Nephron (organoid): ENCODE results near the gene CDH24.

ENCODE experiments used
- H3K27ac Mint-ChIP-seq, 3 experiments: 2 replicates each; pipeline ENCODE4 v1.8.0; 2020; ENCODE audit warnings: mixed read lengths in 3 of 3, mild to moderate bottlenecking in 2 of 3, moderate library complexity in 1 of 3
- H3K27me3 Mint-ChIP-seq: 2 replicates; pipeline ENCODE4 v1.8.0; 2021; ENCODE audit warnings: low read depth, mild to moderate bottlenecking, moderate library complexity, mixed read lengths
- H3K36me3 Mint-ChIP-seq: 2 replicates; pipeline ENCODE4 v1.8.0; 2020; ENCODE audit warnings: low read depth, mixed read lengths
- H3K4me1 Mint-ChIP-seq: 2 replicates; pipeline ENCODE4 v1.8.0; 2020; ENCODE audit warnings: mixed read lengths
- H3K4me3 Mint-ChIP-seq, 3 experiments: 2 replicates each; pipeline ENCODE4 v1.8.0; 2020; ENCODE audit warnings: mild to moderate bottlenecking in 3 of 3, mixed read lengths in 3 of 3, moderate library complexity in 2 of 3
- H3K9me3 Mint-ChIP-seq: 2 replicates; pipeline ENCODE4 v1.8.0; 2020; ENCODE audit warnings: mixed read lengths
- CTCF ChIP-seq, 3 experiments: fragments of 200-600 bp; sonication (generic); IDR thresholded peaks; one replicate each; pipeline ENCODE4 v1.5.0; 2021; ENCODE audit warnings: antibody characterized with exemption in 3 of 3; ENCODE audit not compliant: unreplicated experiment in 3 of 3

Gene CDH24

GRCh38 chr14:23042162-23042965 is 15.0 kb downstream of the CDH24 start, which contains the start of gene PSMB11:
TSS of gene PSMB11 (plus strand) at chr14:23042212. CDS start at chr14:23042226, 14 bp downstream.
- no peak within 1 kb of the TSS for H3K27ac Mint-ChIP-seq
- no peaks in the 10 kb centered on the region for H3K27me3 Mint-ChIP-seq
- no peak within 1 kb of the TSS for H3K4me3 Mint-ChIP-seq
- H3K36me3 Mint-ChIP-seq, result peaks cover 2% of the 10 kb centered on the region
- H3K4me1 Mint-ChIP-seq, result peaks cover 4% of the 10 kb centered on the region
- H3K9me3 Mint-ChIP-seq, result no peaks in the 10 kb centered on the region
- no peak for TF ChIP-seq CTCF (IDR thresholded peaks at IDR 0.05; ENCODE audit: unreplicated experiment in 3 of 3)

GRCh38 chr14:23041729-23042128 is 15.6 kb downstream of the CDH24 start:
- no peak overlapping the region for H3K27ac Mint-ChIP-seq
- peaks cover 4% of the 10 kb centered on the region for H3K4me1 Mint-ChIP-seq
- H3K27me3 Mint-ChIP-seq, result no peaks in the 10 kb centered on the region
- TF ChIP-seq CTCF (IDR thresholded peaks at IDR 0.05; ENCODE audit: unreplicated experiment in 3 of 3), result no peak
- H3K9me3 Mint-ChIP-seq, result no peaks in the 10 kb centered on the region
- H3K4me3 Mint-ChIP-seq, result no peak overlapping the region
- no peaks in the 10 kb centered on the region for H3K36me3 Mint-ChIP-seq

DNA sequence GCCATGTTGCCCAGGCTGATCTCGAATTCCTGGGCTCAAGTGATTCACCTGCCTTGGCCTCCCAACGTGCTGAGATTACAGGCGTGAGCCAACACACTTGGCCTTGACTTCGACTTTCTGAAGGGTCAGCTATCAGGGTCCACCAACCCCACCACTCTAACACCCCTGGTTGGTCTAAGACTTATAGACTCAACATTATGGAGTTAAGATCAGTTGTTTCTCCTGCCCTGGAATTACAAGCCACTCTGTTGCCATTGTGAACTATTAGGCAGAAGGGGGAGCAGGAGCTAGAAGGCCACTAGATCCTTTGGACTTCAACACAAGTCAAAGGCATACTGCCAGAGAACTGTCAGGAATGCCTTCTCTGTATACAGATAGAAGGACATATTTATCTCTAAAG is 17.2 kb downstream of the CDH24 start:
- Mint-ChIP-seq H3K27me3 (no peaks in the 10 kb centered on the region), H3K9me3 (no peaks in the 10 kb centered on the region), H3K4me3 (no peak overlapping the region), H3K27ac (no peak overlapping the region), H3K36me3 (no peaks in the 10 kb centered on the region), H3K4me1 (peaks cover 13% of the 10 kb centered on the region)
- TF ChIP-seq CTCF (IDR thresholded peaks at IDR 0.05; ENCODE audit: unreplicated experiment in 3 of 3), result no peak

GRCh38 chr14:23035303-23036144 is 21.8 kb downstream of the CDH24 start:
- peak overlapping the region; percentile 97 to 99 (median 98) for H3K27ac Mint-ChIP-seq
- H3K9me3 Mint-ChIP-seq, result no peaks in the 10 kb centered on the region
- TF ChIP-seq CTCF (IDR thresholded peaks at IDR 0.05; ENCODE audit: unreplicated experiment in 3 of 3), result peak in 1 of 3 experiments; percentile 25
- H3K4me1 Mint-ChIP-seq, result peaks cover 26% of the 10 kb centered on the region
- no peaks in the 10 kb centered on the region for H3K27me3 Mint-ChIP-seq
- H3K36me3 Mint-ChIP-seq, result peaks cover 19% of the 10 kb centered on the region
- peak overlapping the region; percentile 80 to 89 (median 86) for H3K4me3 Mint-ChIP-seq

GRCh38 chr14:23034498-23035302 is 22.6 kb downstream of the CDH24 start, which contains the start of gene PSMB5:
TSS of gene PSMB5 (minus strand) at chr14:23034900. CDS start at chr14:23034881, 19 bp downstream.
- no peaks in the 10 kb centered on the region for H3K9me3 Mint-ChIP-seq
- TF ChIP-seq CTCF (IDR thresholded peaks at IDR 0.05; ENCODE audit: unreplicated experiment in 3 of 3), result no peak

More at GRCh38 chr14:23034498-23035302, 22.6 kb downstream of the CDH24 start, which contains the start of gene PSMB5:
- H3K27ac Mint-ChIP-seq, result peak within 1 kb of the TSS; percentile 97 to 99 (median 98)
- peaks cover 19% of the 10 kb centered on the region for H3K36me3 Mint-ChIP-seq
- H3K4me3 Mint-ChIP-seq, result peak within 1 kb of the TSS; percentile 80 to 89 (median 86)
- H3K4me1 Mint-ChIP-seq, result peaks cover 26% of the 10 kb centered on the region
- H3K27me3 Mint-ChIP-seq, result no peaks in the 10 kb centered on the region
